NCI-H1694 treated with DMSO at 0.1 percent for 48 hours (cell line): Measurements from ENCODE around the gene HIC1.
A peak's percentile ranks its signal among the peaks of the same experiment; 100 is the strongest.
"Not testable (repeated sequence)": the region's sequence is repeated elsewhere in the genome, so short reads cannot be mapped to it uniquely, and the experiment has no call there.

Experiments used
- DNase-seq: peaks from one replicate; lab custom pipeline; 2025; lab: John Stamatoyannopoulos, UW

HIC1 gene, protein sequence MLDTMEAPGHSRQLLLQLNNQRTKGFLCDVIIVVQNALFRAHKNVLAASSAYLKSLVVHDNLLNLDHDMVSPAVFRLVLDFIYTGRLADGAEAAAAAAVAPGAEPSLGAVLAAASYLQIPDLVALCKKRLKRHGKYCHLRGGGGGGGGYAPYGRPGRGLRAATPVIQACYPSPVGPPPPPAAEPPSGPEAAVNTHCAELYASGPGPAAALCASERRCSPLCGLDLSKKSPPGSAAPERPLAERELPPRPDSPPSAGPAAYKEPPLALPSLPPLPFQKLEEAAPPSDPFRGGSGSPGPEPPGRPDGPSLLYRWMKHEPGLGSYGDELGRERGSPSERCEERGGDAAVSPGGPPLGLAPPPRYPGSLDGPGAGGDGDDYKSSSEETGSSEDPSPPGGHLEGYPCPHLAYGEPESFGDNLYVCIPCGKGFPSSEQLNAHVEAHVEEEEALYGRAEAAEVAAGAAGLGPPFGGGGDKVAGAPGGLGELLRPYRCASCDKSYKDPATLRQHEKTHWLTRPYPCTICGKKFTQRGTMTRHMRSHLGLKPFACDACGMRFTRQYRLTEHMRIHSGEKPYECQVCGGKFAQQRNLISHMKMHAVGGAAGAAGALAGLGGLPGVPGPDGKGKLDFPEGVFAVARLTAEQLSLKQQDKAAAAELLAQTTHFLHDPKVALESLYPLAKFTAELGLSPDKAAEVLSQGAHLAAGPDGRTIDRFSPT

GRCh38 chr17:2054512-2055291 is at the start of gene HIC1:
Gene HIC1, plus strand, starts transcription at chr17:2055103. Its CDS starts 1,588 bp downstream, at chr17:2056691.
- peak; percentile 33 for DNase-seq

DNA sequence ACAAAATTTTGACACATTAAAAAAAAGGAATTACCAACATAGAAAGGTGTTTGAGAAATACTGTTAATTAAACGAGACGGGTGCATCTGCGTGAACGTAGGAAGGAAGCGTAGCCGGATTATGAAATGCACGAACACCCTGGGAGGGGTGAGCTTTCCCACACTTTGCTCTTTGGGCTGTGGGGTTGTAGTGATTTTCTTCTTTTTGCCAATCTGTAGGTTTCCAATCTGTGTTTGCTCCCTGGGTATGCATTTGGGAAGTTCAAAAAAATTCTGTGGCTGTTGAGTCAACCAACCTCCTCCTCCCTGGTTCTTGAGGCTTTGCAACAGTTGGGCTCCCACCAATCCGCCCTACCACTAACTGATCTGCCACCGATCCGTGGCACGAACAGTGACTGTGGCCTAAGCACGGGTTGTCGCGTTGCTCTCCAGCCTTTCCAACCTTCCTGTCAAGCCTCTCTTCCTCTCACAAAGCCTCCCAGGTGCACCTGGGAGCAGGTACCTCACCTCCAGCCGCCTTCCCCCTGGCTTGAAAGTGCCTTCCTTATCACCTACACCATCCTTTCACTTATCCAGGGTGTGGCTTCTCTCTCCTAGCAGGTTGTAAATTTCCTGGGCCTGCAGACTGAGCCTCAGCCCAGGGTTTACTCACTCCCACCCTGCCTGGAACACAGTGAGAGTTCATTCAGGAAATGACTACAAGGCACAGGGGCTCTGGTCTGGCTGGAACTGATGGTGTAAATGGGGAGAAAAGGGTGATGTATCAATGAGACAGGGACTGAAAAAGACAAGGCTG is 46.4 kb upstream of the HIC1 start:
- DNase-seq: no peak

GRCh38 chr17:2009737-2010136 is 45.2 kb upstream of the HIC1 start:
- no peak for DNase-seq

DNA sequence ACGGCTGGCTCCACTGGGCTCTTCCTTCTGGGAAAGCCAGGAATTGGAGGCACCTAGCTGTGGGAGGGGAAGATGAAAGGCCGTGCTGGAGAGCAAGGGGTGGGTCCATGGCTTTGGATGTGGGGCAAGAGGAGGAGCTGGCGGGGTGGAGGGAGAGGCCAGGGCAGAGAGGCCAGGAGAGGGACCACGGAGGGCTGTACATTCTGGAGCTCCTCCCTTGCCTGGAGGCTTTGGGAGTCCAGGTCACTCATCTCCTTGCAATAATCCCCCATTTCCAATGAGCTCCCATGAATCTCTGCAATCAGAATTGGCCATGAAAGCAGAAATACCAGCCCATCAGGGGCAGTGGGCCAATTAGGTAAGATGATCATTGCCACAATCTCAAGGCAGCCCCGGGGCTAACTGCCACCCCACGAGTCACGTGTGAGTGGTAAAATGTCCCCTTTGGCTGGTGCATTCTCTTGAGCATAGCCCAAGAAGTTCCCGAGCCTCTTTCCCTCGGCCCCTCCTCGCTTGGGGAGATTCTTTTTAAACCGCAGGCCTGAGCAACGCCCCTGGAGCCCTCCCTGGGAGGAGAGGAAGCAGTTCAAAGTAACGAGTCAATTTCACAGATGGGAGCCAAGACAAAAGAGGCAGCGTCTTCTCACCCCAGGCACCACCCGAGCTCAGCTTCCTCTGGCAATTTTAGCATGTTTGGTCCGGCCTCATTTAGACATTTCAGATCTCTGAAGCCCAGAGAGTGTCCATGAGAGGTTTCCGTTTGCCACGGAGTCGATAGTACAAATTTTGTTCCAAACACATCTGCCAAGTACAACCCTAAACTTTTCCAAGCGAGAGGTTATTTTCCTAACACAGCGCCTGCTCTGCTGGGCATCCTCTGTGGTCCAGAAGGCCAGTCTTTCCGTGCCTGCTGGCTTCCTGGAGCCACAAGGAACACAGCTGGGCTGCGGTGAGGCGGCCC is 43.2 kb upstream of the HIC1 start:
- DNase-seq: no peak

- no peak for DNase-seq
Measured at GRCh38 chr17:2012499-2012898, 42.4 kb upstream of the HIC1 start.

GRCh38 chr17:2013220-2013993 is 41.5 kb upstream of the HIC1 start:
- not testable (repeated sequence) for DNase-seq

DNA sequence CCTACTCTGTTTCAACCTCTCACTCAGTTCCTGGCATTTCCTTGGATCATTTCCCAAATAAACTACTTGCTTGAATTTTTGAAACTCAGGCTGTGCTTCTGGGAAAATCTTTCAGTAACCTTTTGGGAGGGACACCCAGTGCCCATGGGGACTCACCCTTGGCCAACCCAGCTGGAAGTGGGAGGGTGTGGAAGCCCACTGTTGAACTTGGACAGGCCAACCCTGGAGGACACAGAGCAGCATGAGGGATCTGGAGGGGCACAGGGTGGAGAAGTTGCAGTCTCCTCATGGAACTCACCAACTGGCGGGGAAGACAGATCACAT is 40.9 kb upstream of the HIC1 start:
- DNase-seq: no peak

DNA sequence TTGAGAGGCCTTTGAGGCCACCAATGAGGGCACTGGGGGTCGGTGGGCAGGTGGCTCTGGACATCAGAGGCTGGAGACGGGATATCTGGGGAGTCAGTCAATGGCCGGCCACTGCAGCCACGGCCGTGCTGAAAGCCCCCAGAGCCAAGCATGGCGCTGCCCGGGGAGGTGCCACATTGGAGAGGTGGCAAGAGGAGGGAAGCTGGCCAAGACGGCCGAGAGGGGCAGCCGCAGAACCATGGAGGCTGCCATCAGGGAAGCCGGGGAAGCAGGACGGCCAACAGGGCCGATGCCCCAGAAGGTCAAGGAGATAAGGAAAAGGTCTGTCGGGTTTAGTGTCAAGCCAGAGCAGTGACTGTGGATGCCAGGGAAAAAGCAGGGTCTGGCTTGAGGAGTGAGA is 39.6 kb upstream of the HIC1 start:
- no peak for DNase-seq

GRCh38 chr17:2016494-2016893 is 38.4 kb upstream of the HIC1 start:
- DNase-seq: no peak

GRCh38 chr17:2017274-2017941 is 37.5 kb upstream of the HIC1 start:
- peak; percentile 25 for DNase-seq

- peak; percentile 48 for DNase-seq
Measured at GRCh38 chr17:2018716-2019510, 36.0 kb upstream of the HIC1 start.

DNA sequence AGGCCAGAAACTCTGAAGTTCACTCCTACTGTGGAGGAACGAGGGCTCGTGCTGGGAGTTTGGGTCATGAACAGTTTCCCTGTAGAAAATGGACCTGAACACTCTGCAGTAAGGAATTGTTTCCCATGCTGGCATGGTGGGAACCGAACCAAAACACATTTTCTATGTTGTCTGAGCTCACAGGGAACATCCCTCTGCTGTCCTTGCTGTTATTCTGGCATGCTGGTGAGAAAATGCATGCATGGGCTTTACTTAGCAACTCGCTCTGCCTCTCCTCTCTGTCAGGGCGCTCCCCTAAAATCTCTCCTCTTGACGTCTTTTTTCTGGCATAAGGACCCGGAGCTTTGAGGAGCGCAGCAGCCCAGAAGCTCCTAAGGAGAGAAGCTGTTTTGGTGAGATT is 35.2 kb upstream of the HIC1 start:
- DNase-seq: no peak

DNA sequence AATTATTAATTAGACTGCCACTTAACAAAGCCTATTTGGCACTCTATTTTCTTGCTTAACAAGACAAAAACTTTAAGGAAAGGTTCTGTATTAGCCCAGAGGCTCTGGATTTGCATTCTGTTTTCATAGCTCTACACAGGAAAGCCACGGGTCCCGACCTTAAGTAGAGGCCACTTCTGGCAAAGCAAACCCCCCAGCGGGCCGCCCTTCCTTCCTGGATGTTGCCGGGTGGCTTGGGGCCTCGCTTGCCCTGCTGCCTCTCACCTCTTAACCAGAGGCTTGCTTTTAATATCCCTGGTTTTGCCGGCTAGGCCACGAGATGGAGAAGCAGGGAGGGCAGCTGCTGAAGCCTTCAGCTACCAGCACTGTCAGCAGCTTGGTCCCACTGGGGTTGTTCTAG is 34.2 kb upstream of the HIC1 start:
- DNase-seq: no peak

DNA sequence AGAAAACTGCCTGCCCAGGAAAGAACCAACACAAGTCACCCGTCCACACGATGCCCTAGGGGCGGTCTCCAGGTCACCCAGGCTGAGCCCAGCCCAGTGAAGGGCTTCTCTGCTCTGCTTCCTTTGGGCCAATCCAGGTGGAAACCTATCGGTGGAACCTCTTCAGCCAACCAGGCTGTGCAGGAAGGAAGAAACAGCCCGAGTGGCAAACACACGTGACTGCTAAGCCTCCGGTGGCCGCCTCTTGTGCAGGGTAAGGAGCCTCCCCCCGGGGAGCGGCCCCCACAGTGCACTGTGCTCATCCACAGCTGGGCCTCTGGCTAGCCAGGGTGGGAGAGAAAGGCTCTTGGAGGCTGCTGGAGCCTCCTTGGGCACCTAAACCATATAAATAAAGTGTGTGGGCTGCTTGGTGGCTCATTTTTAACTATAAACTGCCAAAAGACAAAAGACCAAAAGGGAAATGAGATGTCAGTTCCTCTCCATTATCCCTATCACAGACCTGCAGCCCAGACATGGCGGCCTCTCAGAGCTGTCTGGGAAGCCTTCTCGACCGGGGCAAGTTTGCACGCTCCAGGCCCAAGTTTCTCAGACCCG is 32.2 kb upstream of the HIC1 start:
- no peak for DNase-seq

DNA sequence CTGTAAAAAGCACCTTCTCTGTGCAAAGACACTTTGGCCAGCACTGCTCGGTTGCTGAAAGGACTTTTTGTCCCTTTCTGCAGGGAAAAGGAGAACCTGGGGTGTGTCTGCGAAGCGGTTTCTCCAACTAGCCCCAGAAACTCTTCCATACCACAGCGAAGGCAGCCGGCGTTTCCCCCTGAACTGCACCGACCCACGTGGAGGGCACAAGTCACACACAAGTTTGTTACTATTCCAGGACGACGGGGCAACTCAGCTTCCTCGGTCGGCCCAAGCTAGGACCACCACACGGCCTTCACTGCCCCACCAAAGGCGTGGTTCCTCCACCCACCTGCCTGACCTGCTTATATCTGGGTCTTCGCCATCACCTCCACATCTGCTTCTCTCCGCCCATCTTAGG is 31.6 kb upstream of the HIC1 start:
- no peak for DNase-seq

- no peak for DNase-seq
Measured at GRCh38 chr17:2023692-2024571, 31.0 kb upstream of the HIC1 start.

DNA sequence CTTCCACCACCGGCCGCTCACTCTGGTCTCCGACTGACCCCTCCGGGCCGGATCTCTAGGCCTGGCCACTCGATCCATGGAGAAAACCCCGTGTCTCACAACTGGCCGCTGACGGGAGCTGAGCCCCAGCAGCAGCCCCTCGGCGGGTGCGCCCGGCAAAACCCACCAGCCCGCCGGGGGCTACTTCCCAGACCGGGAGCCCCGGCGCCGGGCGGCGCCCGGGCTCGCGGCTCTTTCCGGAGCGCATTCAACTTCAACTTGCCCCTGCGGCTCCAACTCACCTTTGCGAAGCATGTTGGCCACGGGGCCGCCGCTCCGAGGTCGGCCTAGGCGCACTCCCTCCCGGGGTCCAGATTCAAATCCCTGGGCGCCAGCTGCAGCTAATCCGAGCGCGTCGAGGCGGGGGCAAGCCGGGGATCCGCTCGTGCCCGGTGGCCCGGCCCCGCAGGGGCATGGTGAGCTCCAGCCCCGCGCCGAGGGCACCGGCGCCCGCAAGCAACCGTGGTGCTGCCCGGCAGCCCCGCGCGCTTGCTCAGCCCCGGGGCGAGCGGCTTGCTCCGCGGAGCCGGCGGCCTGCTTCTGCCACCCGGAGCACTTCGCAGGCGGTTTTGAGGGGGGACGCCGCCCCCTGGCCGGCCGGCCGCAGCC is 30.2 kb upstream of the HIC1 start:
- DNase-seq: no peak
